Trophoblast cell (in vitro differentiated cells and primary cell): ENCODE results near the gene PTPRE.

ENCODE experiments used
- DNase-seq, 2 donors: peaks; one replicate each; pipeline ENCODE4 v3.0.0-alpha.2; 2016
- H2AFZ ChIP-seq: 2 replicates; pipeline ENCODE4 v1.6.1; 2013; ENCODE audit warnings: low read length, moderate library complexity, mild to moderate bottlenecking; ENCODE audit not compliant: insufficient read depth, poor library complexity
- H2AK5ac ChIP-seq: 2 replicates; pipeline ENCODE4 v1.6.1; 2013; ENCODE audit warnings: mild to moderate bottlenecking, low read length
- H2BK120ac ChIP-seq: 2 replicates; pipeline ENCODE4 v1.6.1; 2013; ENCODE audit warnings: low read length, mild to moderate bottlenecking, moderate library complexity; ENCODE audit not compliant: insufficient read depth, poor library complexity
- H2BK12ac ChIP-seq: 2 replicates; pipeline ENCODE4 v1.6.1; 2013; ENCODE audit warnings: mild to moderate bottlenecking, low read length, moderate library complexity
- H2BK5ac ChIP-seq: 2 replicates; pipeline ENCODE4 v1.6.1; 2013; ENCODE audit warnings: low read length, low read depth, moderate library complexity, mild to moderate bottlenecking; ENCODE audit not compliant: poor library complexity
- H3K14ac ChIP-seq: 2 replicates; pipeline ENCODE4 v1.6.1; 2013; ENCODE audit warnings: mild to moderate bottlenecking, low read length
- H3K18ac ChIP-seq: 2 replicates; pipeline ENCODE4 v1.6.1; 2013; ENCODE audit warnings: mild to moderate bottlenecking, low read length
- H3K23ac ChIP-seq: 2 replicates; pipeline ENCODE4 v1.6.1; 2013; ENCODE audit warnings: low read length
- H3K27ac ChIP-seq: 2 replicates; pipeline ENCODE4 v1.5.1; 2013; ENCODE audit warnings: low read depth, mild to moderate bottlenecking, inconsistent platforms, low read length, moderate library complexity
- H3K27me3 ChIP-seq: 2 replicates; pipeline ENCODE4 v1.6.1; 2013; ENCODE audit warnings: inconsistent platforms, mild to moderate bottlenecking, low read length, moderate library complexity; ENCODE audit not compliant: insufficient read depth
- H3K36me3 ChIP-seq, 2 experiments: 1 replicate in 1 of 2; 2 replicates in 1 of 2; pipeline ENCODE4 v1.6.1; 2013; ENCODE audit warnings: low read length in 2 of 2, mild to moderate bottlenecking in 2 of 2, moderate library complexity in 1 of 2; ENCODE audit not compliant: insufficient read depth in 2 of 2, control insufficient read depth in 1 of 2
- H3K4ac ChIP-seq: 2 replicates; pipeline ENCODE4 v1.6.1; 2013; ENCODE audit warnings: low read depth, mild to moderate bottlenecking, low read length, moderate library complexity
- H3K4me1 ChIP-seq, 2 experiments: 1 replicate in 1 of 2; 2 replicates in 1 of 2; pipeline ENCODE4 v1.6.1; 2013; ENCODE audit warnings: low read length in 2 of 2, mild to moderate bottlenecking in 2 of 2, moderate library complexity in 1 of 2; ENCODE audit not compliant: insufficient read depth in 2 of 2, control insufficient read depth in 1 of 2
- H3K4me2 ChIP-seq: 2 replicates; pipeline ENCODE4 v1.6.1; 2013; ENCODE audit warnings: inconsistent platforms, mild to moderate bottlenecking, low read length, moderate library complexity
- H3K4me3 ChIP-seq: 2 replicates; pipeline ENCODE4 v1.5.1; 2013; ENCODE audit warnings: mild to moderate bottlenecking, low read depth, low read length, inconsistent platforms
- H3K79me1 ChIP-seq: one replicate; pipeline ENCODE4 v1.6.1; 2013; ENCODE audit warnings: low read length
- H3K79me2 ChIP-seq: 2 replicates; pipeline ENCODE4 v1.6.1; 2013; ENCODE audit warnings: low read length, mild to moderate bottlenecking; ENCODE audit not compliant: control insufficient read depth, insufficient read depth, poor library complexity
- H3K9ac ChIP-seq: 2 replicates; pipeline ENCODE4 v1.6.1; 2013; ENCODE audit warnings: mild to moderate bottlenecking, low read length
- H3K9me3 ChIP-seq: 2 replicates; pipeline ENCODE4 v1.6.1; 2013; ENCODE audit warnings: low read depth, mild to moderate bottlenecking, control low read depth, inconsistent platforms, low read length; ENCODE audit not compliant: insufficient read depth
- H4K12ac ChIP-seq: 2 replicates; pipeline ENCODE4 v1.6.1; 2013; ENCODE audit warnings: low read depth, mild to moderate bottlenecking, low read length, moderate library complexity
- H4K8ac ChIP-seq: 2 replicates; pipeline ENCODE4 v1.6.1; 2013; ENCODE audit warnings: low read depth, mild to moderate bottlenecking, low read length, moderate library complexity
- H4K91ac ChIP-seq: one replicate; pipeline ENCODE4 v1.6.1; 2013; ENCODE audit warnings: low read depth, mild to moderate bottlenecking, low read length, moderate library complexity
- WGBS: extraction: QIAGEN DNeasy Blood & Tissue Kit; methylation state at CpG from one replicate; pipeline ENCODE4 v1.1.7; 2013; ENCODE audit warnings: missing lambda C conversion rate; ENCODE audit not compliant: insufficient read length, insufficient coverage; ENCODE audit errors: extremely low coverage; 5-methylcytosine and 5-hydroxymethylcytosine counted together

PTPRE gene

GRCh38 chr10:128046156-128046952 is 139.5 kb downstream of the PTPRE start:
- Histone ChIP-seq H3K9me3 (peaks cover 3% of the 10 kb centered on the region), H3K9ac (no peak overlapping the region), H3K14ac (no peak overlapping the region), H2AFZ (no peak overlapping the region), H2AK5ac (no peak overlapping the region), H2BK120ac (no peak overlapping the region), H4K91ac (peak overlapping the region; percentile 1), H2BK12ac (no peak overlapping the region), H3K4me2 (no peak overlapping the region), H3K4me3 (no peak overlapping the region), H3K79me1 (no peaks in the 10 kb centered on the region), H3K4ac (no peak overlapping the region), H4K8ac (no peak overlapping the region), H3K4me1 (peaks cover 3 to 22% of the 10 kb centered on the region in 2 experiments), H3K36me3 (no peaks in the 10 kb centered on the region), H3K79me2 (peaks cover 2% of the 10 kb centered on the region), H3K18ac (no peak overlapping the region), H3K27ac (no peak overlapping the region), H2BK5ac (no peak overlapping the region), H4K12ac (no peak overlapping the region), H3K27me3 (no peaks in the 10 kb centered on the region), H3K23ac (no peak overlapping the region)
- WGBS: no CpG with 5 or more reads among the region's 23 CpGs
- no peak for DNase-seq

DNA sequence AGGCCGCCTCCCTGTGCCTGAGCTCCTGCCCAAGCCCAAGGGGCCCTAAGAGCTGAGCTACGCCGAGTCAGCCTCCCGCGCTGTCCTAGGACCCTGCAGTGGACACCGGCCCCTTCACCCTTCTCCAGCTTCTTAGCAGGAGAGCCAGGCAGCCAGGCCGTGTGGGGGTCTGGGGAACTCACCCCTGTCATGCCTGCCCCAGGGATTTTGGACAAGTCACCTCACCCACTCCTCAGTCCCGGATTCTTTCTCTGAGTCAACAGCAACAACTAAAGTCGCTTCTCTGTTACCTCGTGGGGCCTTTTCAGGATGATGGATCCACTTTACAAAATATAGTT is 140.0 kb downstream of the PTPRE start:
- Histone ChIP-seq H4K8ac (no peak overlapping the region), H2BK5ac (no peak overlapping the region), H2BK120ac (no peak overlapping the region), H3K27me3 (no peaks in the 10 kb centered on the region), H3K4me3 (no peak overlapping the region), H3K79me1 (no peaks in the 10 kb centered on the region), H3K4me1 (peaks cover 3 to 22% of the 10 kb centered on the region in 2 experiments), H3K23ac (no peak overlapping the region), H3K36me3 (no peaks in the 10 kb centered on the region), H2AFZ (no peak overlapping the region), H3K4me2 (no peak overlapping the region), H3K18ac (no peak overlapping the region), H2AK5ac (no peak overlapping the region), H3K9ac (no peak overlapping the region), H4K91ac (peak overlapping the region; percentile 1), H3K79me2 (peaks cover 2% of the 10 kb centered on the region), H4K12ac (no peak overlapping the region), H3K27ac (no peak overlapping the region), H3K14ac (no peak overlapping the region), H2BK12ac (no peak overlapping the region), H3K4ac (no peak overlapping the region), H3K9me3 (peaks cover 3% of the 10 kb centered on the region)
- no peak for DNase-seq
- no CpG with 5 or more reads among the region's 10 CpGs for WGBS

DNA sequence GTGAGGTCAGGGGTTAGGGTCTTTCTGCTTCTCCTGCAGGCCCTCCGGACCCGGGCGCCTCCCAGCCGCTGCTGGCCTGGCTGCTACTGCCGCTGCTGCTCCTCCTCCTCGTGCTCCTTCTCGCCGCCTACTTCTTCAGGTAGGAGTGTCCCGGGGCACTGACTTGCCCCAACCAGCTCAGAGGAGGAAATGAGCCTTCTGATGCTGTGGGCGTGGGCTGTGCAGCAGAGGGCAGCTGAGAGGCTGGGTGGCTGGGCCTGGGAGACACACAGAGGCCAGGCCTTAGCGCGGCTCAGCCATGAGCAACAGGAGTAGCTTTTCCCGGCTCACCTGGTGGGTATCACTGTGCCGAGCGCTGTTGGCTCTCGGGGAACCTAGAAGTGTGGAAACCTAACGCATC is 140.4 kb downstream of the PTPRE start:
- Histone ChIP-seq H2AK5ac (peak overlapping the region; percentile 28), H3K9me3 (peaks cover under 1% of the 10 kb centered on the region), H2AFZ (no peak overlapping the region), H3K4me1 (peaks cover 3 to 22% of the 10 kb centered on the region in 2 experiments), H3K27me3 (no peaks in the 10 kb centered on the region), H4K8ac (no peak overlapping the region), H2BK120ac (no peak overlapping the region), H2BK5ac (no peak overlapping the region), H4K12ac (no peak overlapping the region), H3K18ac (no peak overlapping the region), H3K27ac (peak overlapping the region; percentile 28), H3K4me2 (peak overlapping the region; percentile 31), H3K4ac (no peak overlapping the region), H3K36me3 (peaks cover 0 to under 1% of the 10 kb centered on the region in 2 experiments), H3K79me1 (no peaks in the 10 kb centered on the region), H3K23ac (no peak overlapping the region), H2BK12ac (no peak overlapping the region), H3K79me2 (peaks cover 2% of the 10 kb centered on the region), H3K9ac (no peak overlapping the region), H3K4me3 (no peak overlapping the region), H3K14ac (no peak overlapping the region), H4K91ac (no peak overlapping the region)
- peak; percentile 93 to 94 for DNase-seq
- no CpG with 5 or more reads among the region's 17 CpGs for WGBS

DNA sequence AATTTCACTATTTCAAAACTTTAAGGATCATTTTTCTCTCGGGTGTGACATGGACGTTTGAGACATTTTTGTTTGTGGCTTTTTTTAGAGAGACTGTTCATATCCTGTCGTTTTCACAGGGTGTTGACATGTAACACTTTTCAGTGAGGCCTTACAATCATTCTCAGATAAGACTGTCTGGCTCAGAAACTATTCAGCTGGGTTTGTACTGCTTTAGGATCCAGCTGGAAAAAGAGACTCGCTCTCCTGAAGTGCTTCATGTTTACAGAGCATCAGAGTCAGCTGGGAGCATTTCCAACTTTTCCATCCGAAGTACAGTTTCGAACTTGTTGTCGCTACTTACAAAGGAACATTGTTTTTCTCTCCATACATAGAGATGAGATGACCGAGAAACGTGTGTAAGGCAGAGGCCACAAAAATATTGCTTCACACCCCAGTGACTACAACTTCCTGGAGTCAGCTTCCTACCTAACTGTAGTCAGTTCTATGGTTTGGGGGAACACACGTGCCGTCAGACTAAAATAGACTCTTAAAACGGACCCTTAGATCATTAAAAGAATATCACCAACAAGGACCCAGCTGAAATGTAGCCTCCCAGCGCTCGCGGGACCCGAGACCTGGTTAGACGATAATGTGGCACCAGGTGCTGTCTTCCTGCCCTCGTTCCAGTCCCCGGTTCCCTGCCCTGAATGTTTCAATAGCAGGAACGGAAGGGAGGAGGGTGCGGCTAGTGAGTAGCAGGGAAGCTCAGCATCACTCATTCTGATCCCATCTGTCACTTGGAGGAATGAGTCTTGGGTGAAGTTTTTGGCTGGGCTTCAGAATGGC is 141.3 kb downstream of the PTPRE start:
- DNase-seq: peak; percentile 85 to 90
- H4K8ac ChIP-seq: no peak overlapping the region
- H3K9me3 ChIP-seq: no peaks in the 10 kb centered on the region
- no peak overlapping the region for H3K4ac ChIP-seq
- no peak overlapping the region for H3K9ac ChIP-seq
- no peak overlapping the region for H3K23ac ChIP-seq
- no CpG with 5 or more reads among the region's 21 CpGs for WGBS
- H2AK5ac ChIP-seq: no peak overlapping the region
- H3K18ac ChIP-seq: no peak overlapping the region
- H3K4me2 ChIP-seq: no peak overlapping the region
- H3K79me2 ChIP-seq: peaks cover 2% of the 10 kb centered on the region
- H3K36me3 ChIP-seq: peaks cover 4% of the 10 kb centered on the region in 2 experiments
- no peak overlapping the region for H2BK120ac ChIP-seq
- H3K79me1 ChIP-seq: no peaks in the 10 kb centered on the region
- no peak overlapping the region for H4K91ac ChIP-seq
- no peak overlapping the region for H3K4me3 ChIP-seq
- H2AFZ ChIP-seq: no peak overlapping the region
- H2BK5ac ChIP-seq: no peak overlapping the region
- no peaks in the 10 kb centered on the region for H3K27me3 ChIP-seq
- peaks cover 3 to 22% of the 10 kb centered on the region in 2 experiments for H3K4me1 ChIP-seq
- no peak overlapping the region for H3K27ac ChIP-seq
- no peak overlapping the region for H2BK12ac ChIP-seq
- H3K14ac ChIP-seq: no peak overlapping the region
- H4K12ac ChIP-seq: no peak overlapping the region
